HTR-8/SVneo (cell line): ENCODE data around the gene TEDC2.
A peak's percentile ranks its signal among the peaks of the same experiment; 100 is the strongest.
"Not testable (repeated sequence)": the region's sequence is repeated elsewhere in the genome, so short reads cannot be mapped to it uniquely, and the experiment has no call there.

ENCODE experiments used
- DNase-seq: peaks from one replicate; pipeline ENCODE4 v3.0.0; 2011; ENCODE audit warnings: low spot score, mixed read lengths; ENCODE audit not compliant: insufficient read length
- FAIRE-seq: peaks from 2 replicates; lab custom pipeline; 2011; peaks lifted over from hg19 to GRCh38; lab: Jason Lieb, UNC

The TEDC2 gene, protein sequence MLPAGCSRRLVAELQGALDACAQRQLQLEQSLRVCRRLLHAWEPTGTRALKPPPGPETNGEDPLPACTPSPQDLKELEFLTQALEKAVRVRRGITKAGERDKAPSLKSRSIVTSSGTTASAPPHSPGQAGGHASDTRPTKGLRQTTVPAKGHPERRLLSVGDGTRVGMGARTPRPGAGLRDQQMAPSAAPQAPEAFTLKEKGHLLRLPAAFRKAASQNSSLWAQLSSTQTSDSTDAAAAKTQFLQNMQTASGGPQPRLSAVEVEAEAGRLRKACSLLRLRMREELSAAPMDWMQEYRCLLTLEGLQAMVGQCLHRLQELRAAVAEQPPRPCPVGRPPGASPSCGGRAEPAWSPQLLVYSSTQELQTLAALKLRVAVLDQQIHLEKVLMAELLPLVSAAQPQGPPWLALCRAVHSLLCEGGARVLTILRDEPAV

DNA sequence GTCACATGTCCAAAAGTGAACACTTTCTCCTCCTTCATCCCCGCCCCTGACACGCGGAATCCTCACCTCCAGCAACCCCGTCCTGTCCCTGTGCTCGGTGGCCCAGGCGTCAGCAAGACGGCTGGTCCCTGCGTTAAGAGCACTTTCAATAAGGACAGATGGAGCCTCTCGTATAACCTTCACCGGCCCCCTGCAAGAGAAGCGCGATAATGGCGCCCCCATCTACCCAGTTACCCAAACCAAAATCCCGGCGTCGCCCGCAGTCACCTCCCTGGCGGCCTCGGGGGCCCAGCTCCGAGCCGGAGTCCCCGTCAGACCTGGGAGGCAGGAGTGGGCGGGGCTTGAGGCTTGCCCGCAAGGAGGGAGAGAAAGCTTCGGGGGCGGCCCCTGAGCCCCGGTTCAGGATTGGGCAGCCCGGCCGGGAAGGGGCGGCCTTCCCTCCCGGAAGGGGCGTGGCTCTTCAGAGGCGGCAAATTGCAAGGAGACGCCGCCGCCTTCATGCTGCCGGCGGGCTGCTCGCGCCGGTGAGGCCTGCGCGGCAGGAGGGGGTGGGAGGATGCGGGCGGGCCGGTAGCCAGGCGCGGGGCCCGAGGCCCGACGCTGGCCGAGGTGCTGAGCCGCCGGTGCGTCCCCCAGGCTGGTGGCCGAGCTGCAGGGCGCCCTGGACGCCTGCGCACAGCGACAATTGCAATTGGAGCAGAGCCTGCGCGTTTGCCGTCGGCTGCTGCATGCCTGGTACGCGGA lies at the start of gene TEDC2:
TEDC2 (plus strand) TSS at position 463 of the 744 bp plus-strand sequence; CDS start at position 499, 36 bp downstream.
- FAIRE-seq (peak; percentile 87), DNase-seq (peak; percentile 95)

DNA sequence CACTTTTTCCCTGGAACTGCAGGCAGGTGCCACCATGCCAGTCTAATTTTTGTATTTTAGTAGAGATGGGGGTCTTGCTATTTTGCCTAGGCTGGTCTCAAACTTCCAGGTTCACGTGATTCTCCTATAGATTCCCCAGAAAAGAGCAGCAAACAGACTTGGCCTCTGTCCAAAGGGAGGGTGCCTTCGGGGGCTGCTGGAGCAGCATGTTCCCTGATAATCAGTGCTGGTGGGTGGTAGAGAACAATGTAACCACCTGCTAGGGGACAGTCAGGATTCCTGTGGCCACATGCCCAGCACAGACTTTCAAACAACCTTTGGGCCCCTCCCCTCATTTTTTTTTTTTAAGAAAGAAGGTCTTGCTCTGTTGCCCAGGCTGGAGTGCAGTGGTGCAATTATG lies 44.8 kb upstream of the TEDC2 start:
- no peak for FAIRE-seq

DNA sequence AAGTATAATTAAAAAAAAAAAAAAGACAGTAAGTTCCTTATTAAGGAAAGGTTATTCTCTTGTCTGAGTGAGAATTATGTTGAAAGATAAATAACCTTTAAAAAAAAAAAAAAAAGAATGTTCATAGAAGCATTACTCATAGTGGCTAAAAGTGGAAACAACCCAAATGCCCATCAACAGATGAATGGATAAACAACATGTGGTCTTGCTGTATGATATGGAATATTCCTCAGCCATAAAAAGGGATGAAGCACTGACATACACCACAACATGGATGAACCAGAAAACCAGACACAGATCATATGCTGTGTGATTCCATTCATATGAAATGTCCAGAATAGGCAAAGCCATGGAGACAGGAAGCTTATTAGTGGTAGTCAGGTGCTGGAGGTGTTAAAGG lies 39.9 kb upstream of the TEDC2 start:
- DNase-seq, result no peak
- no peak for FAIRE-seq

More for the DNA sequence above, 44.8 kb upstream of the TEDC2 start:
- no peak for DNase-seq

DNA sequence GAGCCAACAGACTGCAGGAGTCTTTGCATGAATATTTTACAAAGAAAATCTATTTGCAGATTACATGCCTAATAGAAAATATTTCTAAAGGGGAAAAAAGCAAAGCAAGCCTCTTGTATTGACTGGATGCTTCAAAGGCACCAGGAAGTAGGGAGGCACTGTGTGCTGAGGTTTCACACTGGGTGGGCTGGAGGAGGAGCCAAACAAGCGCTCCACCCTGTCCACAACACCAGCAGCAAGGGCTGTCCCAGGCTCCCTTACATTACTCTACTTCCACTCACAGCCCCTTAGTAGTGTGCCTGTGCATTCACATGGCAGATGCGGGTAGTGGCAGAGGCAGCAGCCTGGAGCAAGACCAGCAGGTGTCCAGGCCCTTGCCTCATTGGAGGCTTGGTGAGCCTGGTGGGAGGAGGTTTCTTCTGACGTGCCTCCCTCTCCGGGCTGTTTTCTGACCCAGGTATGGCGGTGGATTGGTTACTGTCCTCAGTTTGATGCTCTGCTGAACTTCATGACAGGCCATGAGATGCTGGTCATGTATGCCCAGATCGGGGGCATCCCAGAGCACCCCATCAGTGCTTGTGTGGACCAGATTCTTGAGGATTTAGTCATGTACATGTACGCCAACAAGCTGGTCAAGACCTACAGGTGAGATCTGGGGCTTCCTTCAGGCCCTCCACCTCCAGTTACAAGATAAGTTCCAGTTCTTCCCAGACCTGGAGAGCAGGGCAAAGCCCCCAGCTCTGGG lies 37.6 kb upstream of the TEDC2 start:
- no peak for DNase-seq
- FAIRE-seq, result no peak

DNA sequence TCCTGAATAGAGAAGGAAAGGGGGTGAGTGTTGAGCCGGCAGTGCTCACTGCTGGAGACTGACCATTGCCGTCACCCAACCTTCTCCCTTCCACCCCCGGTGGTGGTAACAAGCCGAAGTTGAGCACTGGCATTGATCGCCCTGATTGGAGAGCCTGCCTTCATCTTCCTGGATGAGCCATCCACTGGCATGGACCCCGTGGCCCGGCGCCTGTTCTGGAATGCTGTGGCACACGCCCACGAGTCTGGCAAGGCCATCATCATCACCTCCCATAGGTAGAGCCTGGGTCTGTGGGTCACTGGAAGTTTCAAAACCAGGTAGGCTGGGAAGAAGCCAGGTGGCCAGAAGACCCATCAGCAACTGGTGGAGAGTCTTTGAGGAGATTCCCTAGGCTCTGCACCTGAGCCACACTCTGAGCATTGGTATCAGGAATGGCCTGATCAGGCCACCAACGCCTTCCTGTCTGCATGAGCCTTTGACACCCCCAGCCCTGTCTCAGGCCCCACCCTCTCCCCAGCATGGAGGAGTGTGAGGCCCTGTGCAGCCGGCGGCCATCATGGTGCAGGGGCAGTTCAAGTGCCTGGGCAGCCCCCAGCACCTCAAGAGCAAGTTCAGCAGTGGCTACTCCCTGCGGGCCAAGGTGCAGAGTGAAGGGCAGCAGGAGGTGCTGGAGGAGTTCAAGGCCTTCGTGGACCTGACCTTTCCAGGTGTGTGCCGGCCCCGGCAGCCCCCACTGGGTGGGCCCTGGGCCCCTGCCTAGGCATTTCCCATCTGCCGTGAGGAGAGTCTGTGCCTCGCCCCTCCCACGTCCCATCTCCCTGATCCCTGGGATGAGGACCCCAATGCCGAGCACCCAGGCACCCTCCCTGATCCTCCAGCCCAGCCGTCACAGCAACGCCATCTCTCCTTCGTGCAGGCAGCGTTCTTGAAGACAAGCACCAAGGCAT lies 35.6 kb upstream of the TEDC2 start:
- FAIRE-seq, result no peak
- DNase-seq, result no peak

DNA sequence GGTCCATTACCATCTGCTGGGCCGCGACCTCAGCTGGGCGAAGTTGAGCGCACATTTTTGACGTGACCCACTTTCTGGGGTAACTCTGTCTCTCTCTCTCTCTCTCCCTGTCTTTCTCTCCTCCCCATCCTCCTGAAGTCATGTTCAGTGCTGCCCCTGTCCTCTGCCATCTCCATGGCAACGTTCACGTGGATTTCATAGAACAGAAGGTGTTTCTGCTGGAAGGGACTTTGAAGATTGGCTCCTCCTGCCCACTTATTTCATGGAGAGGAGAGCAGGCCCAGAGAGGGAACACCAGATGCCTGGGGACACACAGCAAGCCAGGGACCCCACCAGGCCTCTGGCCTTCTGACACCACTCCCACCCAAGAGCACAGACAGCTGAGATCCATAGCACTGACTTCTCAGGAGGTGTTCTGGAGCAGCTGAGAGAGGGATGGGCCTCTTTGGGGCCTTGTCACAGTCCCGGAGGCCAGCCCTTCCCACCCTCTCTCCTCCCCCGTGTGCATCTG lies 34.8 kb upstream of the TEDC2 start:
- FAIRE-seq (no peak), DNase-seq (no peak)

DNA sequence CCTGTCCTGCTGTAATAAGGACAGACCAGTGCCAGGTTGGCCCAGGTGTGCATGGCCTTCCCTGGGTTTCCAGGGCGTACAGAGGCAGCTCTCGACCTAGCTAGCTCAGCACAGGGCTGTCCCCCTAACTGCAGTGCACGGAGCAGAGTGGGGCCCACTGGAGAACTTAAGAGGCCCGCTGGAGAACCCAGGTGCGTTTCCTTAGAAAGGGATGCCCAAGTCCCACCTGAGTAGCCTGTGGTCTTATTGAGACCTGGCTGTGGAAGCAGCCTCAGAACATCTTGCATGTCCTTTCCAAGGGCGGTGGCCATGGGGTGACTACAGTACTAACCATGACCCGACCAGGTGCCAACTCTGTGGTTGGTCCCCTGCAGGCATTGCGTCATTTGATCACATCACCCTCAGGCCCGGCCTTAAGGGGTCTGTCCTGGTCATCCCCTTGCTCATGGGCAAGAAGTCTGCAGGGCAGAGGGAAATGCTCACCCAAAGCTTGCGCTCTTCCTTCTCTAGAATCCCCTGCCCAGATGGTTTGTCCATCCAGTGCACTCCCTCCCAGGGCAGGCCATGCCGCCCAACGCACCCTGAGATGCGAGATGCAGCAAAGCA lies 34.0 kb upstream of the TEDC2 start:
- no peak for FAIRE-seq
- no peak for DNase-seq

DNA sequence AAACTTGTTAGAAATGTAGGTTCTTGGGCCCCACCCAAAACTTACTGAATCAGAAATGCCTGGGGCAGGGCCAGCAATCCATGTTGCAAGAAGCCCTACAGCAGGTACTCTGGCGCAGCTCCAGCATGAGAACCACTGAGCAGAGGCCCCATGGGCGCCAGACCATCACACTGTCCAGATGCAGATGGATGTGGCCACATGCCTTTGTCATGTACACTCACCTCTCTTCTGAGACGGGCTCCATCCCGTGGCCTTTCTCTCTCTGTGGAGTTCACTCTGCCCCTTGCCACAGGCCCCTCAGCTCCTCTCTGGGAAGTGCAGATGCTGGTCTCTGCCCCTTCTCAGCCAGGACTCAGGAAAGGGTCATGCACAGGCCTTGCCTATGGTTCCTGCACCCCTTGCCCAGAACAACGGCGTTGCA lies 33.0 kb upstream of the TEDC2 start:
- no peak for FAIRE-seq
- DNase-seq, result no peak

DNA sequence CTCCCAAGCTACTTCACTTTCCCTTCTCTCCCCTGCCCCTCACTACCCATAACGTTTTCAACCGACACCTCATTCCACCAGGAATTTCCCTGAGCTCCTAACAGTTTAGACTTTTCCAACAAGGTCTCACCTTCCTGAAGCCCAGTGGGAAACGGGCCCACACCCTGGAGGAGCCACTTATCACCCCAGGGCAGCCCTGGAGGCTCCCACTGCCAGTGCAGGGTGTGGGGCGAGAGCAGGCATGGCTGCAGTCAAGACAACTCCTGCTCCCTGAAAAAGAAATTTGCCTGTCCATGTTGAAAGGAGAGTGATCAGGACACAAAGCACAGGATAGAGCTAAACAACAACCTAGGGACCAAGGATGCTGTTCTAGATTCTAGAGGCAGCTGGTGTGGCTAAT lies 32.4 kb upstream of the TEDC2 start:
- FAIRE-seq, result no peak

DNA sequence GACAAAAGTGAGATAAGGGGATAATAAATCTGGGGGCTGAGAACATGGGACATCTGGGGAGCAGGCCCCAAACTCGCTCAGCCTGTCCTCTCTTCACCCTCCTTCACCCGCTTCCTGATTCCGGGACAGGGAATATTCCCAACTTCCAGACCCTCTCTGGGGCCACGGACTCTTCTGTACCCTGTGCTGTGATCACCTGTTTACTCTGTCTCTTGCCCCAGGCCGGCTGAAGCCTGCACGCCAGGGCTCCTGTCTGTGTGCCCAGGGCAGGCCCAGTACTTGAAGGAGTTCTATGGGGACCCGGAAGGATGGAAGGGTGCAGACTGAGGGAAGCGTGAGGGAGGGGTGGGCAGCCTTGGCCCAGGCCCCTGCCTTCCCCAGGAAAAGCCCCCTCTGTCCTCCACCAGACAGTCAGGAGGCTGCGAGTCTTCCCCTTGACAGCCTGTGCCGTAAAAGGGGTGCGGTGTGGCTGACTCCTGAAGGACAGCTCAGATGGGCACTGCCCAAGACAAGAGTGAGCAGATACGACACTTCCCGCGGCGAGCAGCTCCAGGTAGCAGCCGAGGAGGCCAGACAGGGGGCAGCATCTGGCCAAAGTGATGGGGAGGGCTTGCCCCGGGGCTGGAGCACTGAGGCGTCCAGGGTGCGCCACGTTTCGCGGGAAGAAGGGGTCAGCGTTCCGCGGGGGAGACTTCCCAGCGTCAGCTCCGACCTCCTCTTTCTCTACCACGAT lies 31.7 kb upstream of the TEDC2 start:
- DNase-seq, result peak; percentile 34
- FAIRE-seq, result no peak

More for the DNA sequence above, 32.4 kb upstream of the TEDC2 start:
- DNase-seq, result no peak

DNA sequence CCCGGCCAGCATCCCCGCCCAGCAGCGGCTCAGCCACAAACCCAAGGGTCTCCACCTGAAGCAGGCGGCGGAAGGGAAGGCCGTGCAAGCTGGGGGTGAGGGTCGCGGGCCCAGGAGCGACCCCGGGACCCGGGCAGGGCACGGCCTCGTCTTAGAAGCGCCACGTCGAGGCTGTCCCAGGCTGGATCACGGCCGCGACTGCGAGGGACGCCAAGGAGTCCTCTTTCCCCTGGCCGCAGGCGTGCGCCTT lies 31.2 kb upstream of the TEDC2 start:
- FAIRE-seq, result no peak
- no peak for DNase-seq

DNA sequence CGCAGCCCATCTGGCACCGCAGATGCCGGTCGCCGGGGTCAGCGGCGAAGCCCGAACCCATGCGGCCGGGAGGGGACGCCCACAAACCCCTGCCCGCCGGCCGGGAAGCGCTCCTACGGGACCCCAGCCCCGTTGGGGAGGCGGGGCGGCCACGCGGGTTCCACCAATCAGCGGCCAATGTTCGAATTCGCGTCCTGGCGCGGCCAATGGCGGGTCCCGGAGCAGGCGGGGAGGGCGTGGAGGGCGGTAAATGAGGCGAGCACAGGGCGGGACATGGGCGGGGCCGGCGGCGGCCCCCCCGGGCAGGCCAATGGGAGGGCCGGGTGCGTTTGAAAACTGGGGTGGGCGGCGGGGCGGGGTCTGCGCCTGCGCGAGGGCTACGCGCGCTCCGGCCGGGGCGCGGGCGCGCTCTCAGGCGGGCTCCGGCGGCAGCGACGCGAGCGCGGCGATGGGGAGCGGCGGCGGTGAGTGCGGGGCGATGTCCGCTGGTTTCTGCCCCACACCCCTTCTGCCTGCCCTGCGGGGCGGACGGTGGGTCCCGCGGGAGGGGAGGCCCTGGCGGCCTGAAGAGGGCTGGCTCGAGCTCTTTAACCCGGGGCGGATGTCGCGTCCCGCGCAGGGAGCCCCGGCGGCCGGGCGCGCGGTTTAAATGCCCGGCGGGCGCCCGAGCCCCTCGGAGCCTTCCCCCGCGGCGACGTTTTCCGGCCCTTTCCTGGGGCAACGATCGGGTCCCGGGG lies 30.7 kb upstream of the TEDC2 start, which contains the start of gene CCNF:
CCNF (plus strand) TSS at position 414 of the 737 bp plus-strand sequence; CDS start at position 449, 35 bp downstream.
- FAIRE-seq, result peak; percentile 98
- DNase-seq, result peak; percentile 95

DNA sequence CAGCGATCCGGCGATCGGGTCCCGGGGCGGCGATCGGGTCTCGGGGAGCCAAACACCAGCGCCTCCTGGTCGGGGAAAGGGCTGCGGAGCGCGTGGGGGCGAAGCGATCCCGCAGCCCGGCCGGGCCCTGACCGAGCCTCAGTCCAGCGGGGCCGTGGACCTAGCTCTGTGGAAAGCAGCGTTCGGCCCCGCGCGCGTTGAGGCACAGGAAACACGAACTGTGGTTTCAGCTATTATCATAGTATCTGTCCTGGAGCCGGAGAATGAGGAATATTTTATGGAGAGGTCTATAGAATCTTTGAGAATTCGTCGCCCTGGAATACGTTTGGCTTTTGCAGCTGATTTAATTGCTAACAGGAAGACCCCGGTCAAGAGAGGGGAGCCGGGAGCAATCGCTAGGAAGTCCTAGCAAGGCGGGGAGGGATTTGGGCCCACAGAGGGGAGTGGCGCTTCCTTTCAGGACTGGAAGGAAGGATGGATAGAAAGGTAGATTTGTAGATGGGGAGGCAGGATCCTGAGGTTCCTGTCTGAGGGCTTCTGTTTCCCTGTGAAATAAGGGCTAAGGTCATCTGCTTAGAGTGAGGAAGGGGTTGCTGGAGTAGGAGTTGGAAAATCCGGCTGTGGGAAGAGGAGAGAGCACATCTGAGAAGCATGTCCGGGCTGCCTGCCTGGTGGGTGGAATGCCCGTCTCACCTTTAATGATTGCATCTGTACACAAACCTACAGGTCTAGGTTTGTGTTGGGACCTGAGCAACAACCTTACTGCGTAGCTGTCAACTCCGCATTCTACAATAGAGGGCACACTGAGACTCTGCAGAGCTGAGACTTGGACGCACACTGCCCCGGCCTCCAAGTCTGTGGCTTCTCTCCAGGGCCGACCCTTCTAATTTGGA lies 29.9 kb upstream of the TEDC2 start:
- peak; percentile 26 for FAIRE-seq
- DNase-seq, result no peak

DNA sequence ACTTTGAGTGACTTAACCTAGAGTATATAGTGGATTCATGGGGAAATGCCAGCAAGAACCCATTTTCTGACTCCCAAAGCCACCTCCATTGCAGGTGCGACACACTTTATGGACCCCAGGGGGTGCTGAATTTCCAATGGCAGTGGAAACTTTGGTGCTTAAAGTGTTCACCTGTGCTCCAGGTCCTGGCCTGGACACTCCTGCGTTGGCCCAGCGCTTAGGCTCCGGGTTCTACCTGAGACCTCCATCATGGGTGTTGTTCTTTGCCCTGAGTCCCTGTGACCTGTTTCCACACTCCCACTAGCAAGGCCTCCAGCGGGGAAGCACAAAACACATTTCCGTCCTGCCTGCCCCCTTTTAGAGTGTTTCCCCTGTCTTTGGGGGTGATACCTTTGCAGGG lies 27.6 kb upstream of the TEDC2 start:
- DNase-seq (no peak), FAIRE-seq (no peak)

DNA sequence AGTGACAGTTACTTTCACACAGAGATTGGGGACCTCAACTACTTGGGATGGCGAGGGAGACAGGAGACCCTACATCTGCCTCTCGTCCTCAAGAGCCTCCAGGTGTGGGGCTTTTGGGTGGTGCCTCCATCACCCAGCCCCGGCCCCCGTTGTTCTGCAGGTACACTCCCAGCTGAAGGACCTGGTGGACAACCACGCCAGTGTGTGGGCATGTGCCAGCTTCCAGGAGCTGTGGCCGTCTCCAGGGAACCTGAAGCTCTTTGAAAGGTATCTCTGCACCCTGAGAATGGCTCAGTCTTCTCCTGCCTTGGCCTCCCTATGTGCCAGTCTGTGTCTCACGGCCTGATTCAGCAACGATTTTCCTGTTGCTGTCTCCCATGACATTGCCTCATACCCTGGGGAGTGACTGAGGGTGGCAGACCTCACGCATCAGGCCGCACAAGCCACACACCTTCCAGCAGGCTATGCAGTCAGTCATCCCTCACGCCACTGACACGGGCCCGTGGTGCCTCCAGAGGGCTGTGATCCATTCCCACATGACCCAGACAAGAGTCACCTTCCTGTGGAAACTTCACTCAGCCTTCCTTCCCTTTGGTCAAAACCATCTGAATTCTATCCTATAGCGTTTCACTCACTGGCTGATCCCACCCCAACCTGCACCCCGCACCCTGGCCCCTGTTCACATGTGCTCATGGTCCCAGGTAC lies 27.0 kb upstream of the TEDC2 start:
- DNase-seq (no peak), FAIRE-seq (no peak)

DNA sequence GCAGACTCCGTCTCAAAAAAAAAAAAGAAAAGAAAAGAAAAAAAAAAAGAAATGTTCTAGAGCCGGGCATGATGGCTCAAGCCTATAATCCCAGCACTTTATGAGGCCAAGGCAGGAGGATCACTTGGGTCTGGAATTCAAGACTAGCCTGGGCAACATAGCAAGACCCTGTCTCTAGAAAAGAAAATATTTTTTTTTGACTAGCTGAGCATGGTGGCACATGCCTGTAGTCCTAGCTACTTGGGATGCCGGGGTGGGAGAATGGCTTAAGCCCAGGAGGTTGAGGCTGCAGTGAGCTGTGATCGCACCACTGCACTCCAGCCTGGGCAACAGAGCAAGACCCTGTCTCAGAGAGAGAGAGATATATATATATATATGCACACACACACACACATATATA lies 24.7 kb upstream of the TEDC2 start:
- not testable (repeated sequence) for FAIRE-seq, DNase-seq
